ENCODE data around the gene FBXO2.

- TF ChIP-seq HNRNPUL1 (IDR thresholded peaks at IDR 0.05; ENCODE audit: low read length) (no peak), GABPA (tag; conservative IDR thresholded peaks at IDR 0.05; ENCODE audit: low read depth) (no peak)
These were observed 7.9 kb downstream of the FBXO2 start for GRCh38 chr1:11646317-11646716.

All from K562 (cell line).